HG02870 (cell line): ENCODE results near the gene RBMS1.

Experiments
- ATAC-seq: cut with Tn5 transposase; IDR thresholded peaks from one replicate; pipeline ENCODE4 v1.9.1; 2021; ENCODE audit warnings: mild to moderate bottlenecking, moderate library complexity; ENCODE audit not compliant: unreplicated experiment

RBMS1 gene

DNA sequence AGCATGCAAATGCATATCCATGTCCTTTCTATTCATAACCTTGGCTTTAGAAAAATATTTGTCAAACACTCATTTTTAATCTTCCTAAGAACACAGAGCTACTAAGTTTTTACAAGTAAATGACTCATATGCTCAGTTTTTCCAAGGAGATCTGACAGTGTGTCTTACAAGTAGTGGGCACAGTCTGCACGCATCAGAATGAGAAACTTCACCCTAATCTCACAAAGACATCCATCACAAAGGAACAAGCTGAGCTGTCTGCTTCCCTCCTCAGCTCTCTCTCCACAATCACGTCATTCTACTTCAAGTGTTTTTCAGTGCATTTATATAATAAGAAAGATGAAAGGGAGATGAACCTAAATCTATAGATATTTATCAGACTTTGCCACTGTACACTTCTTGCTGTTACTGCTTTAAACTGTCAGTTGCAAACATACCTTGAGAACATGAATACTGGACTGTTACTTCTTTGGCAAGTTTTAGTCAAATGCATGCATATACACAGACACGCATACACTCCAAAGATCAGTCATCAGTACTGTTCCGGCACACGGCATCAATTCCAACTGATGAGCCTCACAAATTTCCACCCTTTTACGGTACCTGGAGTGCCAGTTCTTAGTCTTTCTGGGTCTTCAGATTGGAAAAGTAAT, 75.7 kb downstream of the RBMS1 start:
- ATAC-seq: no peak

DNA sequence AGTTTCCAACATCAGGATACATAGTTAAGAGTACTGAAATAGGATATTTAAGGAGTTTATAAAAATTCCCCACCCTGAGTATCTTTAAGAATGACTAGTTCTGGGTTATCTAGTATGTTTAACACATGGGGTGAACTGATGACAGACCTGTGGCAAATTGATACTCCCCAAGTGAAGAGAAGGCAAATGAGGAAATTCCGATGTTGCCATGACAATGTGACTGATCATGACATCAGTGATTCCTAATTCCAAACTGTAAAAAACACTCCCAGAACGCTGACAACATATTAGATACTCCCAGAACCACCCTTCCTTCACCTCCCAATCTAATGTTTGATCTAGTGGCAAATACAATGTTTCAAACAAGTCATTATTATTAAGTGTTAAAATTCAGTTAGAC, 77.6 kb downstream of the RBMS1 start:
- no peak for ATAC-seq

DNA sequence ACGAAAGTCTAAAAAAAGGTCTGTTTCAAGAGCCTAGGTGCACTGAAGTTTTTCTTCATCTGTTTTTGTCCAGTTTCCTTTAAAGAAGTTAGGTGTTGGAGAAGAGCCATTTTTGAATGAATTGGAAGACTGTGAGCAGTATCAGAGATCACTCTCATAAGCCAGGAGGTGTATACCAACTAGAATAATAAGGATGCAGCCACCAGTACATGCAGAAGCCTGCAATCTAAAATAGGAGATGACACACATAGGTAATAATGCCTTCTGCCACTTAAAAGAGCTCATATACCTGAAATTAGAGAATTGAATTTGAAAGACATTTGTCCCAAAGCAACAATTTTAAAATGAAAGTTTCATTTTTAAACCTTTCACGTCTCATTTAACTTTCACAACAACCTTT, 81.7 kb downstream of the RBMS1 start:
- ATAC-seq: no peak

DNA sequence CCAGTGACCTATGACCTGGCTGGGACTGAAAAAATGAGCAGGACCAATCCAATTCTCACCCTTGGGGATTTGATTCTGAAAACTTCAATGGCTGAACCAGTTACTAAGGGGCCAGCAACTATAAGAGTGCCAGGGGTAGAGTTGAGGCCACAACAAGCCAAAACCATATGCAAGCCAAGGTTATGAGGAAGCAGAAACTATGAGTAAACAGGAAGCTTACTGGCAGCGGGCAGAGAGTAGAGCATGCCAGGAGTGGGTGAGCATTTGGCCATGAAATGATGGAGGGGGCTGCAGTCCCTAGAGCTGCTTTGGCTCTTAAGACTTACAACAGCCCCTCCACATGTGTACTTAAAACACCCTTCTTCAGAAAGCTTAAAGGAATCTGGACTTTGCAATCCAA, 82.4 kb downstream of the RBMS1 start:
- ATAC-seq: no peak

DNA sequence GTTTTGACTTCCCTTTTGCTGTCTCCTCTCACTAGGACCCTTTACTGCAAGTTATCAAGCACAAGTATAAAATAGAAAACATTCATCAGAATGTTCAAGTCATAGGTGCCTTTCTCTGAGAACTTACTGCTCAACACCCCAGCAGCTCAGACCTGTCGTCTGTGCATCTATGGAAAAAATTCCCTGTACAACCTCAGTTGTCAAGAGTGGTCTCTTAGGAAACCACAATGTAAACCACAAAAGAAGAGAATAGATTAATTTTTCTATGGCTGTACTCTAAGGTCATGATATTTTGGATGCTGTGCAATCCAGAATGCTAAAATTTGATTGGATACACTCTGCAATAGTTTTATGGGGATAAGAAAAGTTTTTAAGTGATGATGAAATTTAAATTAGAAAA, 84.1 kb downstream of the RBMS1 start:
- no peak for ATAC-seq

DNA sequence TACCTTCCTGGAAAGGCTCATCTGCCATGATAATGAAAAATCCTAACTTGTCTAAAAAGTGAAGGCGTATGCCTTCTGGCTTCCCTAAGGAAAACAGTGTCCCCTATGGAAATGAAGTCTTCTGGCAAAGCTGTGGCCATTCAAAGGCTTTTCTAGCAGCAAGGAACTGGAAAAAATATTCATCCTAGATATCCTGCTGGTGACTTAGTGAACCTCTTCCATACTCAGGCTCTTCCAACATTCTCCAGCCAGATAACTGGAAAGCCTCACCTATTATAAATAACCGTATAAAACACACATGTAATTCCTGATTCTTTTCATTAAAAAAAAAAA, 84.7 kb downstream of the RBMS1 start:
- no peak for ATAC-seq

DNA sequence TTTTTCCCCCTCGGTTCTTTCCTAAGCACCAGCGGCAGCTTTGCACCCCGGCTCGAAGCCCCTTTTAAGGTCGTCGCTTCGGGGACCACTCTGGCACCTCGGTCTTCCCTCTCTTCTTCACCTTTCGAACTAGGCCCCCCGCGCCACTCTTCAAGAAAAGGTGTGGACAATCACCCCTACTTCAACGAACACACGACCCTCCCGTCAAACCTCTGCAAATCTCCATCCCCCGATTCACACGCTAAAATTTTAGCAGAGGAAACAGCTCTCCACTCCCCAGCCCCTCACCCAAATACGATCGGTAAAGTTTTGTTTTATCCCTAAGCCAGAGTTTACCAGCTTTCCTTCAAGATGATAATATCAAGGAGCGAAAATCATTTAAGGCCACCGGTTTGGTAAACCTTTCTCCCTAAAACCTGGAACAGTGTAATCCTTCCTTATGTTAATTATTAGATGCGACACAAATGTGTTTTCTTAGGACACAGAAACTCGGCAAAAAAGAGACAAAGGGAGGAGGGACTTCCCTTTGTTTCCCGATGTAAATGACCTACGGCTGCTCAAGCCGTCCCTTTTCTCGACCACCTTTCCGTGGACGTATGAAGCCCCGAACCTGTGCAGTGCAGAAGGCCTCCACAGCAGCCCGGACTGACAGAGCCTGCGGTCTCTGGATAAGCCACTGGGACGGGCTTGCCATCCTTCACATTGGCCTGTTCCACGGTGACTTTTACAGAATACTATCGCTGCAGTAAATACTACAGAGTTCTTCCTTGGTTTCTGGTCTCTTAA, 85.2 kb downstream of the RBMS1 start:
- ATAC-seq: no peak

DNA sequence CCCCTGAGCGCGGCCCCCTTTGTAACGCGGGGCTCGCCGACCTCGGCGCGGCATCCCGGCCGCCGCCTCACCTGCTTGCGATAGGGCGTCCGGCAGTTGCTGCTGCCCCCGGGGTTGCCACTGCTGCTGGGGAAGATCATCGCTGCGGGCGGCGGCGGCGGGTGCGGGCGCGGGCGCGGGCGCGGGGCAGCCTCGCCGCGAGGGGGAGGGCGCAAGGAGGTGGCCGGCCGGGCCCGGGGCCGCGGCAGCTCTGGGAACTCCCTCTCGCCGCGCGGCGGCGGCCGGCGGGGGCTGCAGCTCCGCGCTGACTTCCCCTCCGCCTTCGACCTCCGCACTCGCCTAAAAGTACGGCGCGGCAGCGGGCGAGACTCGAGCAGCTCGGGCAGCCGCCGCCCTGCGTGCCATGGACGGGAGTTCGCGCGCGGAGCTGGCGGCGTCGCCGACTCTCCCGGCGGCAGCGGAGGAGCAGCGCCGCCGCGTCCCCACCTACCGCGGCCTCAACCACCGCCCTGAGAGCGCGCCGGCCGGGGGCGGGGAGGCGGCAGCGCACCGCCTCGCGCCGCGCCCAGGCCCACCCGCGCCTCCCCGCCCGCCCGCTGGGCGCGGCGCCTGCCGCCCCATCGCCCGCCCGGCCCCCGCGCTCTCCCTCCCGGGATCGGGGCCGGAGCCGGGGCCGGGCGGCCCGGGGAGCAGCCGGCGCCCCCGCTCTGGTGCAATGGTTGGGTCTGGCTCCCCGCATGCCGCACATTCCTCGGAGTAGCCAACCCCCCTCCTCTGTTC, 86.0 kb downstream of the RBMS1 start:
- ATAC-seq: peak; percentile 47

DNA sequence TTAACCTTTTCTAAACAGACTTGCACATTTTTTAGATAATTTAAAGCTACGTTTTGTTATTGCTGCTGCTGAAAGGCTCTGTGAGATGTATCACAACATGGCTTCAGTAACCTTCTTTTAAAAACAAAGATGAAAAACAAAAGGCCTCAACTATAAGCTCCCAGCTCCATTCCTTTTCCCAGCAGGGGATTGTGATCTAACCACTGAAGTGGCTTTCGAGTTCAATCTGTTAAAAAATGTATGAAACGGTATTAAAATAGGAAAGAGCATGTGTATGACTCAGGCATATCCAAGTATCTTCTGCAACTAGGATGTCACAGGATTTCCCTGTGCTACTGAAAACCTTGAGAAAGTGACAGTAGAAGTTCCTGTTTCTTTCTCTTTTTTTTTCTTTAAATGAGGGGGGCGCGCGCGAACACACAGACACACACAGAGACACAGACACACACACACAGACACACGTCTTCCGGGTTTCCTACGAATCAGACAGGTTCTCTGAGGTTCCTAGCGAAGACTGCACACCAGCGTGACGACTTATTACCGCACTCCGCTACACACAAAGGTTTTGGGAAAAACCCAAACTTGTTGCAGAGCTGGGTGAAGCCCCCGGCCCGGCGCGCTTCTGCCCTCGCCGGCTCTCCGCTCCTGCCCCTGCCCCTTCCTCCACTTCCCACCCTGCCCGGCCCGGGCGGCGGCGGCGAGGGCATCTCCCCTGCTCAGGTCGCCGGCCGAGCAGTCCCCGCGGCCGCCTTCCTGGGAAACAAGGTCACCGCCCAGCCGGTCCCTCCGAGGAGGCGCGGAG, 86.8 kb downstream of the RBMS1 start:
- ATAC-seq: peak; percentile 60

DNA sequence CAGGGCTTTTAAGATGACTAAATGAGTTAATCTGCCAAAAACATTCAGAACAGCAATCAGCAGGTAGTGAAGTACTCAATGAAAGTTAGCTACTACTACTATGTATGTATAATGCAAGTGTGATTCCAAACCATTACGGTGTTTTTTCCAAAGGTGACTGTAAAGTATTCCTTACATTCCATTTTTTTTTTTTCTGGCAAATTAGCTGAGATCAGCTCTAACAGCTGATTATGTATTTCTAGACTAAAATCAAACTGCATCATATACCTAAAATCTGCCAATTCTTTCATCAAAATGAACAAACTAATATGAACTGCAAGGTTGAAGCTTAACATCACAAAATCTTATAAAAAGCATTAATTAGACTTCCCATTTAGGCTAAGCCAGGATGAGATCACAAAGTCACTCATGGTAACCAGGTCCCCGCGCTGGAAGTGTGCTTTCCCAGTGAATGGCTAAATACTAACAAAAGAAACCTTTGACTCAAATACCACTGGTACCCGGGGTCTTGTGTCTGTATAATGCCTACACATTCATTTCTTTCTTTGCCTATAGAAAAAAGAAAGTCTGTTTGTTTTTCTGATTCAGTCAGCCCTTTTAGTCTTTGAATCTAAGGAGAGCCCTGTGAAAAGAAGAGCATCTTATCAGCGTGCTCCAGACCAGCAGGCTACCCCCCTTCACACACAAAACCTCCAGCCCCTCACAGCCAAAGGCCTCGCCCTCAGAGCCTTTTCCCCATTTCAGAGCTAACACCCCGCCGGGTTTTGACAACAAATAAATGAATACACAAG, 88.3 kb downstream of the RBMS1 start:
- no peak for ATAC-seq

DNA sequence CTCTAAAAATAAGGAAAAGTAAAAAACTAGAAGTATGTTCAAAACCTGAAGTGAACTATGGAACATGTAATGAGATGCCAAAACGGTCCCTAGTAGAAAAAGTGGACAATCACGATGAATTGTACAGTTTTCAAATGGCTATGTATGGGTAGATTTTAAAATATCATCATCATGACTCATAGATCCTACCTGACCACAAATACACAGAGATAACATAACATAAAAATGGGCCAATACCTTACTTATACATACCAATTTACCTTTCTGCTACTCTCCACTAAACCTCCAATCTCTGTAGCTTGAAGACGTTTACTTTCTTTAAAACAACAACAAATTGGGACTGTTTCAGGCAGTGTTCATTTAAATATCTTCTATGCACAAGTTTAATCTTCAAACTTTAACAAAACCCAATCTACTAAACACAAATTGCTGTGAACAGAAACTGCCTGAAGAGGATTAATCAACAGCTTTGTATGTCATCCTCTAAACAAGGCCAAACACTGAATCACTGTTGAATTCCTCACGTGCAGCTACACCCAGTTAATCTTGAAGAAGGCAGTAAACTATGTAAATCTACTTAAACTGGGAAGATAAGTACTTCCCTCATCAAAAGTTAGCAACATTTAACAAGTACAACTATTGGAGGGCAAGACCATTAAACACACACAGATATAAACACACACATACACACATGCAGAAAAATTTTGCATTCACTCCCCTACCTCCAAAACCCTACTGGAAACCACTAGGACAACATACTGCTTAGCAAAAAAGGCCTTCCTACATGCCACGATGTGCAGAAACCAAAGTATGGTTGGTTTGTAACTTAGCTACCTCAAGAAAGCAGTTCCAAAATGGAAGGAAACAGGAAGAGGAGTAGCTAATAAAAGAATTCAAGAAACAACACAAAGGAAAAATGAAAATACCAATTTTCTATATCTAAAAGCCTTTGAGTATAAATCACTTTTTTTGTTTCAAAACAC, 90.3 kb downstream of the RBMS1 start:
- ATAC-seq: no peak

DNA sequence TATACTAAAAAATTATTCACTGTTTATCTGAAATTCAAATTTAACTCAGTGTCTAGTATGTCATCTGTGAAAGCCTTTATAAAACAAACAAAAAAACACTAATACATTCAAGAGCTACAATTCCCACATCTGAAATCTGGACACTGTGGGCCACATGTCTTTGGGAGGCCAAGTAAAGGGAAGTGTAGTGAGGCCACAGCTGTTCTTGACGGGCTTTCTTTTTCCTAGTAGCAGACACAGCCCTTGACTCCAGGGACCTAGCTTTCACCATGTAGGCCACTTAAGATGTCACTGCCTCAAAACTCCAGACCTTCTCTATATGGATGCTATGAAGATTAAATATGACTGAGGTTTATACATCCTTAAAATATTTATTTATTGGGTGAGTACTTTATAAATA, 91.1 kb downstream of the RBMS1 start:
- no peak for ATAC-seq

DNA sequence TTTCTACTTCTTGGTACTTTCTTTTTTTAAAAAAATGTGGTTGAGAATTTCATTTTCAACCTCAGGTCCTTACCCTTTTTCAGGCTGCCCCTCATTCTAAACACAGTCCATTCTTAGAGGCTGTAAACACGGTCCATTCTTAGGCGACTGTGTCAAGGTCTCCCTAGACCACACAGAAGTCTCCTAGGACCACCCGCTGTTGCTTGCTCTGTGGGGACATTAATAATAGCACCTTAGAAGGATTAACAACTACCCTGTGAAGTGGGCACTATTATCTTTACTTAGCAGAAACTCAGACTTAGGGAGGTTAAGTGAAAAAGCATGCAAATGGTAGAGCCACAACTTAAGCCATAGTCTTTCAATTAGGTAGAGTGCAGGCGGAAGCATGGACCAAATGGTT, 91.7 kb downstream of the RBMS1 start:
- ATAC-seq: no peak

DNA sequence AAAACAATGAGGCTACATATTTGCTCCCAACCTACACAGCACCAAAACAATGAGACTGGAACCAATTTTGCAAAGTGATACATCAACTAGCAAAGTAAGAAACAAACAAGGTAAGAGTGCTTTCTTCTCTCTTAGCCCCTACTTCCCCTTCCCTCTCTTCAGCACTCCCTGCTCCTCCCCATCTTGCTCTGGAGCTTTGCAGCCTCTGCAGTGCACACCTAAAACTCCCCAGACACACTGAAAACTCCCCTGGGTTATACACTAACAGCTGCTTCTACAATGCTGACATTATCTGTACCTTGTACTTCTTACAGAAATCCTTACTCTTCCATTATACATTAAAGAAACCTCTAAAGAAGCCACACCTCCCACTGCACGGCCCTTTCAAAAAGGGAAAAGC, 93.7 kb downstream of the RBMS1 start:
- no peak for ATAC-seq

DNA sequence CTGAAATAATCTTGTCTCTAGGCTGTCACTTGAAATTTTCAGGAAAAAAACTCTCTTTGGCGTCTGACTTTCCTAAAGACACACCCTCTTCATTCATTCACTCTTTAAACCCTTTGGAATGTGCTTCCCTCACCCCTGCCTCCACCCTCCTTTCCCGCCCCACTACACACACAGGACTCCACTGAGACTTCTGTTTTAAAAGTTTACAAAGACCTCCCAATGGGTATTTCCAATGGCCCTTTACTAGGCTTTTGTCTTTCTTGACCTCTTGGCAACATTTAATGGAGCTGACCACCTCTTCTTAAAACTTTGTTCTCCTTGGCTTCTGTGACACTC, 96.1 kb downstream of the RBMS1 start:
- ATAC-seq: no peak

DNA sequence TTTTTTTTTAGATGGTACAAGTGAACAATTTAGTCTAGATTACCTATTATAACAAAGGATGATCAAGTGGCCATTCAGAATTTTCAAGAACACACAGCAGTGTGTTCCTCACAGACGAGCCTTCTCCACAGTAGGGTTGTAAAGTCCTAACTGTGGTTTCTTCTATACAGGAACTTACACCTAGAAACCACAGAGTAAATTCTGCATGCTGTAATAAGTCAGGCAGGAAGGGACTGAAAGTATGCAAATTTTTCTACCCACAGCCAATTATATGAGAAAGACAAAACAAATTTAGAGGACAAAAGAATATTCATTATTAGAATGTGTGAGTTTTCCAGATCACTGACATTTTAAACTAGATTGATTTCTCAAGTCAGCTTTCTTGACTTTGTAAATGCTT, 99.5 kb downstream of the RBMS1 start:
- peak; percentile 99 for ATAC-seq

DNA sequence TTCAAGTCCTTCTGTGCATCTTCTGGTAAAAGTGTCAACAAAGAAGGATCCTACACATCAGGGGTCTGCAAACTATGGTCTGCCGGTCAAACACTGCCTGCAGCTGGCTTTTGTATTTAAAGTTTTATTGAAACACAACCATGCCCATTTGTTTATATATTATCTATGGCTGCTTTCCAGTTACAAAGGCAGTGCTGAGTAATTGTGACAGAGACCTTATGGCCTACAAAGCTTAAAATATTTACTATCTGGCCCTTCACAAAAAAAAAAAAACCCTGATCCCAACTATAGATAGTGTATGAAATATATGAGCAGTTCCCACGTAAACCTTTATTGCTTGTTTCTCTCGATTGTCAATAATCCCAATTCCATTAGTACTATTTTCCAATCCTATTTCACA, 101.4 kb downstream of the RBMS1 start:
- no peak for ATAC-seq

DNA sequence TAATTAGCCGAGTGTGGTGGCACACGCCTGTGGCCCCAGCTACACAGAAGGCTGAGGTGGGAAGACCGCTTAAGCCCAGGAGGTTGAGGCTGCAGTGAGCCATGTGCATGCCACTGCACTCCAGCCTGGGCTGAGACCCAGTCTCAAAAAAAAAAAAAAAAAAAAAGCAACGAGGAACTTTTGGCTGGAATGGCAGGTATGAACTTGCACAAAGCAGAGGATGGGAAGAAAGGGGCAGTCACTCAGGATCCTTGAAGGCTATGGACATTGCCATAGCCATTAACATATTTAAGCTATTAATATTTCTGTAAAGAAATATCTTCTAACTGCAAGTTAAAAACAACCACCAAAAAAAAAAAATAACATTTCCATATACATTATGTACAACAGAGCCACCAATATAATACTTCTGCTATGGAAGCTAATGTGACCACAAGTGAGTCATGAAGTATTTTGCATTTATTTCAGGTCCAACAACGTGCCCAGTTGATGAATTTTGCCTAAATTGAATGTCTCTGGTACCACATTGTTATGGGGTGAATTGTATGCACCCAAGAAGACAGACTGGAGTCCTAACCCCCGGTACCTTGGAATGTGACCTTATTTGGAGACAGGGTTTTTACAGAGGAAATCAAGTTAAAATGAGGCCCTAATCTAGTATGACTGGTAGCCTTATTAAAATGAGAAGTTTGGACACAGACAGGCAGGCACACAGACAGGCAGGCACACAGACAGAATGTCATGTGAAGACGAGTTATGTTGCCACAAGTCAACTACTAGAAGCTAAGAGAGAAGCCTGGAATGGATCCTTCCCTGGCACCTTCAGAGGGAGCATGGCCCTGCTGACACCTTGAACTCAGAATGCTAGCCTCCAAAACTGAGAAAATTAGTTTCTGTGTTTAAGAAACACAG, 102.8 kb downstream of the RBMS1 start:
- no peak for ATAC-seq
